HepG2 (cell line): Measurements from ENCODE around the gene TNRC18. TPM values are rescaled to one million over a fixed set of nuclear protein-coding genes. Genes with fewer than 3 reads are reported as not detected.

Experiments
- CC2D1A ChIP-seq: sonication (generic); formaldehyde crosslinking; IDR thresholded peaks from 2 replicates; pipeline ENCODE4 v1.8.1; 2023; ENCODE audit warnings: mild to moderate bottlenecking, missing genetic modification reagents
- KDM2A ChIP-seq: sonication (generic); formaldehyde crosslinking; IDR thresholded peaks from 2 replicates; pipeline ENCODE4 v1.4.0; 2020; ENCODE audit warnings: low read depth, missing genetic modification reagents, borderline replicate concordance
- KLF6 ChIP-seq: IDR thresholded peaks from 2 replicates; pipeline ENCODE4 v1.8.0; 2016; ENCODE audit warnings: missing biosample characterization, missing genetic modification reagents
- KMT2A ChIP-seq: sonication (generic); formaldehyde crosslinking; IDR thresholded peaks from 2 replicates; pipeline ENCODE4 v1.4.0; 2020; ENCODE audit warnings: missing genetic modification reagents
- LCORL ChIP-seq, 2 experiments: fragments of 450-650 bp in 1 of 2; sonication (generic) in 1 of 2; formaldehyde crosslinking in 1 of 2; IDR thresholded peaks; 2 replicates each; pipeline versions ENCODE4 v1.5.0 to v1.6.1; 2017 to 2020; ENCODE audit warnings: antibody characterized with exemption in 1 of 2, missing genetic modification reagents in 1 of 2
- MAFF ChIP-seq: IDR thresholded peaks from 2 replicates; pipeline ENCODE4 v1.6.1; 2011; ENCODE audit warnings: low read depth, low read length, improper control_type of control experiment
- NFATC3 ChIP-seq: sonication (generic); formaldehyde crosslinking; IDR thresholded peaks from 2 replicates; pipeline ENCODE4 v1.5.1; 2020; ENCODE audit warnings: mild to moderate bottlenecking, missing genetic modification reagents
- PTBP1 ChIP-seq: fragments of 200-400 bp; formaldehyde crosslinking; IDR thresholded peaks from 2 replicates; pipeline ENCODE4 v1.6.1; 2018; ENCODE audit warnings: low read length, low read depth; ENCODE audit not compliant: poor library complexity, severe bottlenecking
- SALL1 ChIP-seq: sonication (generic); formaldehyde crosslinking; IDR thresholded peaks from 2 replicates; pipeline ENCODE4 v1.8.0; 2022; ENCODE audit warnings: mild to moderate bottlenecking, missing genetic modification reagents
- SIN3B ChIP-seq: fragments of 150-350 bp; IDR thresholded peaks from 2 replicates; pipeline ENCODE4 v1.6.1; 2014; ENCODE audit warnings: low read length
- SMAD3 ChIP-seq: sonication (generic); formaldehyde crosslinking; IDR thresholded peaks from 2 replicates; pipeline ENCODE4 v1.4.0; 2020; ENCODE audit warnings: missing genetic modification reagents
- SRSF1 ChIP-seq: fragments of 200-400 bp; formaldehyde crosslinking; optimal IDR thresholded peaks from 2 replicates; pipeline ENCODE3; 2017; ENCODE audit warnings: mild to moderate bottlenecking, low read depth, low read length, moderate library complexity
- ZFP1 ChIP-seq: IDR thresholded peaks from 2 replicates; pipeline ENCODE4 v1.6.1; 2016
- ZNF121 ChIP-seq: sonication (generic); formaldehyde crosslinking; IDR thresholded peaks from 2 replicates; pipeline ENCODE4 v1.5.0; 2020; ENCODE audit warnings: mild to moderate bottlenecking, missing genetic modification reagents
- ZNF160 ChIP-seq: sonication (generic); formaldehyde crosslinking; IDR thresholded peaks from 2 replicates; pipeline ENCODE4 v1.8.0; 2022; ENCODE audit warnings: mild to moderate bottlenecking, inconsistent platforms, missing genetic modification reagents
- ZNF256 ChIP-seq: sonication (generic); formaldehyde crosslinking; conservative IDR thresholded peaks from 2 replicates; pipeline ENCODE4 v1.4.0; 2020; ENCODE audit warnings: missing genetic modification reagents
- ZNF720 ChIP-seq: sonication (generic); formaldehyde crosslinking; IDR thresholded peaks from 2 replicates; pipeline ENCODE4 v1.4.0; 2020; ENCODE audit warnings: missing genetic modification reagents
- ZNF737 ChIP-seq: sonication (generic); formaldehyde crosslinking; IDR thresholded peaks from 2 replicates; pipeline ENCODE4 v1.5.0; 2020; ENCODE audit warnings: missing genetic modification reagents, mild to moderate bottlenecking, borderline replicate concordance
- ZNF761 ChIP-seq: sonication (generic); formaldehyde crosslinking; conservative IDR thresholded peaks from 2 replicates; pipeline ENCODE4 v1.4.0; 2020; ENCODE audit warnings: mild to moderate bottlenecking, missing genetic modification reagents
- ZNF781 ChIP-seq: sonication (generic); formaldehyde crosslinking; IDR thresholded peaks from 2 replicates; pipeline ENCODE4 v1.5.1; 2020; ENCODE audit warnings: borderline replicate concordance, mild to moderate bottlenecking, missing genetic modification reagents; ENCODE audit errors: not compliant biosample characterization
- ZNF792 ChIP-seq: IDR thresholded peaks from 2 replicates; pipeline ENCODE4 v1.6.1; 2016
- polyA plus RNA-seq, 8 experiments: library from polyadenylated mRNA; depleted of rRNA in 3 of 8; stranded (reverse) in 7 of 8; unstranded in 1 of 8; fragments of >200 nt; fragmentation: Illumina TruSeq in 4 of 8; extraction: Trizol in 4 of 8; gene quantifications; 2 replicates each; pipeline versions ENCODE4 v1.2.1 to v1.2.3, GENCODE V29; 2011 to 2016; ENCODE audit warnings: low read depth in 4 of 8, missing spikeins in 1 of 8, mixed read lengths in 1 of 8; ENCODE audit not compliant: insufficient read depth in 1 of 8
- total RNA-seq, 5 experiments: library from RNA; depleted of rRNA; stranded (reverse); fragments of >200 nt; fragmentation: Illumina TruSeq; extraction: Trizol; gene quantifications; 2 replicates each; pipeline ENCODE4 v1.2.3, GENCODE V29; 2016; ENCODE audit warnings: low read depth in 1 of 5
- TF ChIP-seq, protein P1 (sequence below): fragments of 450-650 bp; IDR thresholded peaks from 2 replicates; pipeline ENCODE4 v1.6.1; 2017
- TF ChIP-seq, protein P2 (sequence below): sonication (generic); formaldehyde crosslinking; conservative IDR thresholded peaks from 2 replicates; pipeline ENCODE4 v1.8.1; 2023; ENCODE audit warnings: missing genetic modification reagents
- TF ChIP-seq, protein P3 (sequence below): sonication (generic); formaldehyde crosslinking; IDR thresholded peaks from 2 replicates; pipeline ENCODE4 v1.8.0; 2022; ENCODE audit warnings: low read depth, missing genetic modification reagents
- TF ChIP-seq, protein P4 (sequence below): sonication (generic); formaldehyde crosslinking; IDR thresholded peaks from 2 replicates; pipeline ENCODE4 v1.4.0; 2020; ENCODE audit warnings: missing genetic modification reagents
- TF ChIP-seq, protein P5 (sequence below): sonication (generic); formaldehyde crosslinking; IDR thresholded peaks from 2 replicates; pipeline ENCODE4 v1.8.0; 2022; ENCODE audit warnings: mild to moderate bottlenecking, missing genetic modification reagents, borderline replicate concordance

The TNRC18 gene
- total and polyA plus RNA-seq, 2 of the 13 experiments (the other 11 are each of a cell fraction or from before 2014, with no cell fraction given) = 11.7 to 17.4 TPM

DNA sequence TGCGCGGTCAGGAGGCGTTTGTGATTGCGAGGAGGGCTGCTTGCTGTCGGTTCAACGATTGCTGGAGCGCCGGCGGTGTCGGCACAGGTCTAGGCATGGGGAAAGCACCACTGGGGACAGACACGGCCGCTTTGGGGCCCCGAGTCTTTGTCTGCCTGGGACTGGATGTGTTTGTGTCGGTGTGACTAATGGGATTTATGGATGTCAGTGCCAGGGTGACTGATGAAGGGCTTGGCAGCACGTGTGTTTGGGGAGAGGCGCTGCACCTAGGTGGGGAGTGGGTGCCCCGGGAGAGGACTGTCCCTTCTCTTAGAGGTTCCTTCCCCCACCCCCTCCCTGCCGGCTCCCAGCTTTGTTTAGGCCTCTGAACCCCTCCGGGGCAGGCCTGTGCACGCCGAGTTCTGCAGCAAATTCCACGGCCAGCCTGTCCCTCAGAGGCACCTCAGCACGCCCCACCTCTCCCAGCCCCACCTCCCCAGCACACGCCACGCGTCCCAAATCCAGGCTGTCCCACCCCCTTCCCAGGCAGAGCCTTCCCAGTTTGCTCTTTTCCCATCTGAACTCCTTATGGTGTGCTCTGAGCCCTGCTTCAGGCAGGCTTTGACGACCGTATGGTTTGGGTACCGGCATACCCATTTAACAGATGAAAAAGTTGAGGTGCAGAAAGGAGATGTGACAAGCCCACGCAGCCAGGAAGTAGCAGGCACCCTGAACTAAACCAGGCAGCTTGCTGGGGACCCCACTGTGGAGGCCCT lies 6.4 kb upstream of the TNRC18 start (continued):
- TF ChIP-seq, protein P1, sequence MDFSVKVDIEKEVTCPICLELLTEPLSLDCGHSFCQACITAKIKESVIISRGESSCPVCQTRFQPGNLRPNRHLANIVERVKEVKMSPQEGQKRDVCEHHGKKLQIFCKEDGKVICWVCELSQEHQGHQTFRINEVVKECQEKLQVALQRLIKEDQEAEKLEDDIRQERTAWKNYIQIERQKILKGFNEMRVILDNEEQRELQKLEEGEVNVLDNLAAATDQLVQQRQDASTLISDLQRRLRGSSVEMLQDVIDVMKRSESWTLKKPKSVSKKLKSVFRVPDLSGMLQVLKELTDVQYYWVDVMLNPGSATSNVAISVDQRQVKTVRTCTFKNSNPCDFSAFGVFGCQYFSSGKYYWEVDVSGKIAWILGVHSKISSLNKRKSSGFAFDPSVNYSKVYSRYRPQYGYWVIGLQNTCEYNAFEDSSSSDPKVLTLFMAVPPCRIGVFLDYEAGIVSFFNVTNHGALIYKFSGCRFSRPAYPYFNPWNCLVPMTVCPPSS = no peak
- TF ChIP-seq CC2D1A (CRISPR knock-in tag) (no peak), PTBP1 (no peak), KMT2A (CRISPR knock-in tag) (peak; percentile 14; the same call in 1 of the 2 replicates), ZNF761 (CRISPR knock-in tag) (no peak), ZNF256 (CRISPR knock-in tag) (no peak; the same call in 1 of the 2 replicates), ZFP1 (CRISPR knock-in tag) (no peak), KLF6 (CRISPR knock-in tag) (no peak), SALL1 (0 out of 2 replicates have a peak, but pooled peaks have one; percentile 4), SMAD3 (CRISPR knock-in tag) (no peak), ZNF737 (no peak), NFATC3 (CRISPR knock-in tag) (no peak), ZNF781 (CRISPR knock-in tag) (no peak), ZNF792 (no peak), ZNF720 (CRISPR knock-in tag) (no peak), MAFF (no peak), ZNF121 (CRISPR knock-in tag) (peak; percentile 8; the same call in 1 of the 2 replicates), ZNF160 (no peak), SIN3B (no peak; the same call in 1 of the 2 replicates), LCORL (IDR thresholded peaks at IDR 0.05) (no peak), LCORL (CRISPR knock-in tag; IDR thresholded peaks at IDR 0.05) (peak; percentile 13; the same call in 1 of the 2 replicates), KDM2A (CRISPR knock-in tag) (peak; percentile 40; the same call in 1 of the 2 replicates), SRSF1 (no peak)
- TF ChIP-seq, protein P2, sequence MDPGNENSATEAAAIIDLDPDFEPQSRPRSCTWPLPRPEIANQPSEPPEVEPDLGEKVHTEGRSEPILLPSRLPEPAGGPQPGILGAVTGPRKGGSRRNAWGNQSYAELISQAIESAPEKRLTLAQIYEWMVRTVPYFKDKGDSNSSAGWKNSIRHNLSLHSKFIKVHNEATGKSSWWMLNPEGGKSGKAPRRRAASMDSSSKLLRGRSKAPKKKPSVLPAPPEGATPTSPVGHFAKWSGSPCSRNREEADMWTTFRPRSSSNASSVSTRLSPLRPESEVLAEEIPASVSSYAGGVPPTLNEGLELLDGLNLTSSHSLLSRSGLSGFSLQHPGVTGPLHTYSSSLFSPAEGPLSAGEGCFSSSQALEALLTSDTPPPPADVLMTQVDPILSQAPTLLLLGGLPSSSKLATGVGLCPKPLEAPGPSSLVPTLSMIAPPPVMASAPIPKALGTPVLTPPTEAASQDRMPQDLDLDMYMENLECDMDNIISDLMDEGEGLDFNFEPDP = no peak
- TF ChIP-seq, protein P3, sequence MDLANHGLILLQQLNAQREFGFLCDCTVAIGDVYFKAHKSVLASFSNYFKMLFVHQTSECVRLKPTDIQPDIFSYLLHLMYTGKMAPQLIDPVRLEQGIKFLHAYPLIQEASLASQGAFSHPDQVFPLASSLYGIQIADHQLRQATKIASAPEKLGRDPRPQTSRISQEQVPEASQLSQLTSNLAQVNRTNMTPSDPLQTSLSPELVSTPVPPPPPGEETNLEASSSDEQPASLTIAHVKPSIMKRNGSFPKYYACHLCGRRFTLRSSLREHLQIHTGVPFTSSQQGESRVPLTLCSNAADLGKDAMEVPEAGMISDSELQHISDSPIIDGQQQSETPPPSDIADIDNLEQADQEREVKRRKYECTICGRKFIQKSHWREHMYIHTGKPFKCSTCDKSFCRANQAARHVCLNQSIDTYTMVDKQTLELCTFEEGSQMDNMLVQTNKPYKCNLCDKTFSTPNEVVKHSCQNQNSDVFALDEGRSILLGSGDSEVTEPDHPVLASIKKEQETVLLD (CRISPR knock-in tag) = no peak
- TF ChIP-seq, protein P4, sequence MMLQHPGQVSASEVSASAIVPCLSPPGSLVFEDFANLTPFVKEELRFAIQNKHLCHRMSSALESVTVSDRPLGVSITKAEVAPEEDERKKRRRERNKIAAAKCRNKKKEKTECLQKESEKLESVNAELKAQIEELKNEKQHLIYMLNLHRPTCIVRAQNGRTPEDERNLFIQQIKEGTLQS = no peak
- TF ChIP-seq, protein P5, sequence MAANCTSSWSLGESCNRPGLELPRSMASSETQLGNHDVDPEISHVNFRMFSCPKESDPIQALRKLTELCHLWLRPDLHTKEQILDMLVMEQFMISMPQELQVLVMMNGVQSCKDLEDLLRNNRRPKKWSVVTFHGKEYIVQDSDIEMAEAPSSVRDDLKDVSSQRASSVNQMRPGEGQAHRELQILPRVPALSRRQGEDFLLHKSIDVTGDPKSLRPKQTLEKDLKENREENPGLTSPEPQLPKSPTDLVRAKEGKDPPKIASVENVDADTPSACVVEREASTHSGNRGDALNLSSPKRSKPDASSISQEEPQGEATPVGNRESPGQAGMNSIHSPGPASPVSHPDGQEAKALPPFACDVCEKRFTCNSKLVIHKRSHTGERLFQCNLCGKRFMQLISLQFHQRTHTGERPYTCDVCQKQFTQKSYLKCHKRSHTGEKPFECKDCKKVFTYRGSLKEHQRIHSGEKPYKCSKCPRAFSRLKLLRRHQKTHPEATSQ (CRISPR knock-in tag) = no peak
